ENCODE results near the gene LIMK1. TPM values are rescaled to one million over a fixed set of nuclear protein-coding genes. Genes with fewer than 3 reads are reported as not detected.

LIMK1 gene
- total RNA-seq, 1 donor from 2014 or later, result 3.7 TPM

DNA sequence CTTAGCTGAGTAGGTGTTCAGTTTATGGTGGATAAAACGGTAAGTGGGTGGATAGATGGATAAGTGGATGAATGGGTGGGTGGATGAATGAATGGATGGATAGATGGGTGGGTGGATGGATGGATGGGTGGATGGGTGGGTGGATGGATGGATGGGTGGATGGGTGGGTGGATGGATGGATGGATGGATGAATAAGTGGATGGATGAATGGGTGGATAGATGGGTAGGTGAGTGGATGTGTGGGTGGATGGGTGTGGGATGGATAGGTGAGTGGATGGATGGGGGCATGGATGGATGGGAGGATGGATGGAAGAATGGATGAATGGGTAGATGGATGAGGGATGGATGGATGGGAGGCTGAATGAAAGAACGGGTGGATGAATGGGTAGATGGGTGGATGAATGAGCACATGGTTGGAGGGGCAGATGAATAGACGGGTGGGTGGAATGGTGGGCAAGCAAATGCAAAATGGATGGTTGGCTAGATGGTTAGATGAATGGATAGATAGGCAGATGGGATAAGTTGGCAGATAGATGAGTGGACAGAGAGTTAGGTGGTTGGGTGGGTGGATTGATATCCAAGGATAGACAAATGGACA lies 29.9 kb upstream of the LIMK1 start:
- no peak for DNase-seq (ENCODE audit: low spot score)

DNA sequence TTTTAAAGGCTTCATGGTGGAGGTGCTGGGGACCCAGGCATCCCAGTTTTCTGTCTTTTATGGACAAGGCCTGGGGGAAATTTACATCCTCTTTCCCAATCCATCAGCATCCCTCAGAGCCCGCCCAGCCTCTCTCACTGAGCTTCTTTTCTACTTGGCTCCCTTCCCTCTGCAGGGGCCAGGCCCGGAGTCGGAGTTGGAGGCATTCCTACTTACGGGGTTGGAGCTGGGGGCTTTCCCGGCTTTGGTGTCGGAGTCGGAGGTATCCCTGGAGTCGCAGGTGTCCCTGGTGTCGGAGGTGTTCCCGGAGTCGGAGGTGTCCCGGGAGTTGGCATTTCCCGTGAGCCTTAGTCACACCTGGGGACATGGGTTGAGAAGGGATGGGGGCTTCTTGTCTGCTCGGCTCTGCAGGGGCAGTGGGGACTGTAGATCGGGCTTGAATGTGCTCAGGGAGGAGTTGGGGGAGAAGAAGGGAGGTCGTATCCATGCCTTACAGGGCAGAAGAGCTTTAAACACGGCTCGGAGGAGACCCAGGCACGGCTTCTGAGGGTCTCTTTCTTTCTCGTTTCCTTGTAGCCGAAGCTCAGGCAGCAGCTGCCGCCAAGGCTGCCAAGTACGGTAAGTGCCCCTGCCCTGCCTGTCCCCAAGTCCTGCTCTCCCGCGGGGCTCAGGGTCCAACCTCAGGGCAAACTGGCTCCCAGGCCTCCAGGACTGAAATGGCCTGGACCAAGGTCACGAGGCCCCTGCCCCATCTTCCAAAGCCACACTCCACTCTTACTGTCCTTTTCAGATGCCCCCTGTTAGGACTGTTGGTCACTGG lies 27.3 kb upstream of the LIMK1 start:
- DNase-seq (ENCODE audit: low spot score) (no peak), ATAC-seq (no peak)

More for the DNA sequence above, 29.9 kb upstream of the LIMK1 start:
- no peak for ATAC-seq

DNA sequence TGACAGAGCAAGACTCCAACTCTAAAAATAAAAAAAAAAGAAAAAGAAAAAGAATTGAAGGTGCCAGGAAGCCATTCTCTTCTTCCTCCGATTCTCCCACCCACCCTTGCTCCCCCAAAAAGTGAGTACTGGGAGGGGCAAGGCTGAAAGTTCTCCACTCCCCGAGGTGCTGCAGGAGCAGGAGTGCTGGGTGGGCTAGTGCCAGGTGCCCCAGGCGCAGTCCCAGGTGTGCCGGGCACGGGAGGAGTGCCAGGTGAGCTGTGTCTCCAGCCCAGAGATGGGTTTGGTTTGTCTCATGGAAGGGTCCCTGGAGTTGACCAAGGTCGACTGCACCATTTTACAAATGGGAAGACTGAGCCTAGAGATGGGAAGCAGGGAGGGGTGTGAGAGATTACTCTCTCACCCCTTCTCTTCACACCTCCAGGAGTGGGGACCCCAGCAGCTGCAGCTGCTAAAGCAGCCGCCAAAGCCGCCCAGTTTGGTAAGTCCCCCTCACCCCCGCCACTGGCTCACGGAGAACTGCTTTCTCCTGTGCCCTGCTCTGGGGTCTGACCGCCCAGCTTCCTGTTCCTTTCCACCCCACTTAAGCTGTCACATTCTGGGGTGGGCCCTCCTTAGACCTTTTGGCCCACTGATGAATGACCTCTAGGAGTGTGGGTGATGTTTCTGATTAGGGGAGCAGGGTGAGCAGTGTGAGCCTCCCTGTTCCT lies 26.2 kb upstream of the LIMK1 start:
- no peak for ATAC-seq
- DNase-seq (ENCODE audit: low spot score), result no peak

DNA sequence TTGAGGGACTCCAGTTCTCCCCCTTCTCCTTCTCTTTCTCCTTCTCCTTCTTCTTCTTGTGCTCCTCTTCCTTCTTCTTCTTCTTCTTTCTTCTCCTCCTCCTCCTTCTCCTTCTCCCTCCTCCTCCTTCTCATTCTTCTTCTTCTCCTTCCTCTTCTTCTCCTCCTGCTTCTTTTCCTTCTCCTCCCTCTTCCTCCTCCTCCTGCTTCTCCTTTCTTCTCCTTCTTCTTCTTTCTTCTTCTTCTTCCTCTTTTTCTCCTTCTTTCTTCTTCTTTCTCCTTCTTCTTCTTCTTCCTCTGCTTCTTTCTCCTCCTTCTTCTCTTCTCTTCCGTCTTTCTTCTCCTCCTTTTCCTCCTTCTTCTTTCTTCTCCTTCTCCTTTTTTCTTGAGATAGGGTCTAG lies 25.6 kb upstream of the LIMK1 start:
- no peak for DNase-seq (ENCODE audit: low spot score)
- ATAC-seq, result no peak

DNA sequence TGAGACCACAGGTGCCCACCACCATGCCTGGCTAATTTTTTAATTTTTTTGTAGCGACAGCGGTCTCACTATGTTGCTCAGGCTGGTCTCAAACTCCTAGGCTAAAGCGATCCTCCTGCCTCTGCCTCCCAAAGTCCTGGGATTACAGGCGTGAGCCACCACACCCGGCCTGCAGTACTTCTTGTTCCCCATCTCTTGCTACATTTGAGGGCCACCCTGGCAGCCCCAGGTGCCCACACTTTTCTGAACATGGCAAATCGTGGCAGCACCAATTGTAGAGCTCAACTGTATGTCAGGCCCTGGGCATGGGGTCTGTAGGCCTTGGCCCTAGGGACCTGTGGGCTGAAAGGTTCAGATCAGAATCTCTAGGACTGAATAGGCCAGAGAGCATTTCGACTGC lies 25.1 kb upstream of the LIMK1 start:
- DNase-seq (ENCODE audit: low spot score), result no peak

DNA sequence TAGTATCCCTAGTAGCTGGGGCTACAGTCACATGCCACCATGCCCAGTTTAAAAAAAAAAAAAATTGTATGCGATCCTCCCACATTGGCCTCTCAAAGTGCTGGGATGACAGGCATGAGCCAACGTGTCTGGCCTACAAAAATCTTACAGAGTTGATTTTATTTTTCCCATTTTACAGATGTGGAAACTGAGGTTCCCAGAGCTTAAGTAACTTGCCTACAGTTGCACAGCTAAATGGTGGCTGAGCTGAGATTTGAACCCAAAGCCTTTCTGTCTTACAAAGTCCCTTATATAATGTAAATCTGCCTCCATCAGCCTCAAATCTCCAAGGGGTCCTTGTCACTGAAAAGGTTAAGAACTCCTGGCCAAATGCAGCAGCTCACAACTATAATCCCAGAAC lies 24.6 kb upstream of the LIMK1 start:
- ATAC-seq (no peak), DNase-seq (ENCODE audit: low spot score) (no peak)

More for the DNA sequence above, 25.1 kb upstream of the LIMK1 start:
- ATAC-seq, result no peak

DNA sequence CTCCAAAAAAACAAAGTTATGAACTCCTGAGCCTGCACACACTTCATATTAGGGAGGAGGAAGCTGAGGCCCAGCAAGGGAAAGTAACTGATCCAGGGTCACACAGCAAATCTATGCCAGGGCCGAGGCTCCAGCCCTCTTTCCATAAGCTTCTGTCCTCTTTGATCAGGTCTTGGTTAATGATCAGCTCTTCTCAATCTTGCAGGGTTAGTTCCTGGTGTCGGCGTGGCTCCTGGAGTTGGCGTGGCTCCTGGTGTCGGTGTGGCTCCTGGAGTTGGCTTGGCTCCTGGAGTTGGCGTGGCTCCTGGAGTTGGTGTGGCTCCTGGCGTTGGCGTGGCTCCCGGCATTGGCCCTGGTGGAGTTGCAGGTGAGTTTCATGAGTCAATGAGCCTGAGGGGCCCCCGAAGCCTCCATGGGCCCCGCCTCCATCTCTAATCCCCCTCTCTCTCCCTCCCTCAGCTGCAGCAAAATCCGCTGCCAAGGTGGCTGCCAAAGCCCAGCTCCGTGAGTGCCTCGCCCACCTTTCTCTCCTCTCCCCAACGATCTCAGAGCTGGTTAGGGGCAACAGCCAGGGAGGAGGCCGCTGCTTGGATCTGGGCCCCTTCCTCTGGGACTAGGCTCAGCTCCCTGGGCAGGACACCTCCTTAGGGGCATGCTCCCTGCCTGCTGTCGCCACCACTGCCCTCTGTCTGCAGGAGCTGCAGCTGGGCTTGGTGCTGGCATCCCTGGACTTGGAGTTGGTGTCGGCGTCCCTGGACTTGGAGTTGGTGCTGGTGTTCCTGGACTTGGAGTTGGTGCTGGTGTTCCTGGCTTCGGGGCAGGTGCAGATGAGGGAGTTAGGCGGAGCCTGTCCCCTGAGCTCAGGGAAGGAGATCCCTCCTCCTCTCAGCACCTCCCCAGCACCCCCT lies 23.7 kb upstream of the LIMK1 start:
- DNase-seq (ENCODE audit: low spot score) (peak; percentile 96), ATAC-seq (peak; percentile 75)

DNA sequence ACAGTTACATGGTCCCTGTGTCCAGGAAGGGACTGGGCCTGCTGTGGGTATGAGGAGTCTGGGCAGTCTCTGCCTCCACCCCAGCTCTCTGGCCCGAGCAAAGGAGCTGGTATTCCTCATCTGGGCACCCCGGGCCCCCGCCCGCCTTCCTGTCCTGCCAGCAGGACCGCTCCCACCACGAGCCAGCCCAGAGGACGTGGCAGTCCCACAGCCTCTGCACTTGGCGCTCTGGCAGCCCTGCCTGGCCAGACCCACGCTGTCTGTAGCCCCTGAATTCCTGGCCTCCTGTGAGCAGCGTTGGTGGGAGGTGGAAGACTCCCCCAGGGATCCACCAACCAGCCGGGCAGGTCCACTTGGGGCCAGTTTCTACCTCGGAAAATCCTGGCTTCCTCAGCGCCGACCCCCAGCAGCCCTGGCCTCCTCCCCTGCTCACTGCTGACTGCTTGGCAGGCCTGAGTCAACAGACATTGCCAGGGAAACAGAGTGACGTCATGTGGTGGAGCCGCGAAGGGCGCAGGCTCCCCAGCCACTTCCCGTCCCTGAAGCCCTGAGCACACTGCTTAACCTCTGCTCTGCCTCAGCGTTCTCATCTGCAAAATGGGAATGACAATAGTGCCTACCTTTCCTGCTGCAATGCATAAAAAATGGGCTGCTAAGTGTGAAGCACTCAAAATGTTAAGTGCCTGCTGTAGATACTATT lies 21.6 kb upstream of the LIMK1 start:
- DNase-seq (ENCODE audit: low spot score) (peak; percentile 90), ATAC-seq (peak; percentile 81)

DNA sequence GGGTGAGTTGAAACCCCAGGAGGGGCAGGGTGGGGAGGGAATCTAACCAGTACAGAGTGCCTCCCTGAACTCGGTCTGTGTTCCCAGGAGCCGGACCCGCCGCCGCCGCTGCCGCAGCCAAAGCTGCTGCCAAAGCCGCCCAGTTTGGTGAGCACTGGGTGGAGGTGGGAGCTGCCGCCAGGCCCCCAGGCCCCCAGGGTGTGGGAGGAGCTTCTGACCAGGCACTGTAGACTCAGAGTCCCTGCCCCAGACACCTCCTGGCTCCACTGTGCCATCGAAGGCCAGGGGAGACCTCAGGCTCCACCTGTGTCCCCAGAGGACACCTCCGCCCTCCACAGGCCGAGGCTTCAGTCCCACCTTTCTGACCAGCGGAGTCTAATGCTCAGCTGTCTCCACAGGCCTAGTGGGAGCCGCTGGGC lies 20.4 kb upstream of the LIMK1 start:
- DNase-seq (ENCODE audit: low spot score) (no peak), ATAC-seq (no peak)

DNA sequence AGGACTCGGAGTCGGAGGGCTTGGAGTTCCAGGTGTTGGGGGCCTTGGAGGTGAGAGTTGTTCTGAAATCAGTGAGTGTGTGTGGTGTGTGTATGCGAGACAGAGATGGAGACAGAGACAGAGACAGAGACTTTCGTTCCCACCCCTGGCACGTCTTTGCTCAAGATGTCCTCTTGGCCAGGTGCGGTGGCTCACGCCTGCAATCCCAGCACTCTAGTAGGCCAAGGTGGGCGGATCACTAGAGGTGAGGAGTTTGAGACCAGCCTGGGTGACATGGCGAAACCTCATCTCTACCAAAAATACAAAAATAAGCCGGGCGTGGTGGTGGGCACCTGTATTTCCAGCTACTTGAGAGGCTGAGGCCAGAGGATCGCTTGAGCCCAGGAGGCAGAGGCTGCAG lies 20.0 kb upstream of the LIMK1 start:
- ATAC-seq (no peak), DNase-seq (ENCODE audit: low spot score) (no peak)

DNA sequence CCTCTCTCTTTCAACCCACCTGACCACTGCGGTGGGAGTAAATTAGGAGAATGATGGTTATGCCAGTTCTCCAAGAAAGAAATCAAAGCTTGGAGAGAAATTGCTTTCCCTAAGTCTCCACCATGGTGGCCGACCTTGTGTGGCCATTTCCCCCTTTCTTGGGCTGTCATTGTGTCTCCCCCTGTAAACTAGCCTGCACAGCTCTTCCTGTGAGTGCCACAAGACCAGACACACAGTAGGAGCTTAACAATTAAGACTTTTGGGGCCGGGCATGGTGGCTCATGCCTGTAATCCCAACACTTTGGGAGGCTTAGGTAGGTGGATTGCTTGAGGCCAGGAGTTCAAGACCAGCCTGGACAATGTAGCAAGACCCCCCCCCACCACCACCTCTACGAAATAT lies 18.9 kb upstream of the LIMK1 start:
- ATAC-seq, result no peak
- DNase-seq (ENCODE audit: low spot score), result no peak

DNA sequence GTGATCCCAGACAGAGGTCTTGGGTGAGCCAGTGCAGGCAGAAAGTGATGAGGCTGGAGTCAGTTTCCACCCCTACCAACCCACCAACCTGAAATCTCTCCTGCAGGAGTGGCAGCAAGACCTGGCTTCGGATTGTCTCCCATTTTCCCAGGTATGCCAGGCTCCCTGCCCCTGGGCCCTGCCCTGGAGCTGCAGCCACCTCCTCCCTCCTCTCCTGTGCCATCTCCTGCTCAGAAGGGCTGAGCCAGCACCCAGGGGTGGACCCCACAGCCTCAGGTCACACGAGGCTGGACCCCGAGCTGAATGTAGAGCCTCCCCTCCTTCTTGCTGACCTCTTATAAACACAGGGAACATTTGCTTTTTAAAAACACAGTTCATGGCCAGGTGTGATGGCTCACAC lies 17.0 kb upstream of the LIMK1 start:
- no peak for DNase-seq (ENCODE audit: low spot score)
- no peak for ATAC-seq

DNA sequence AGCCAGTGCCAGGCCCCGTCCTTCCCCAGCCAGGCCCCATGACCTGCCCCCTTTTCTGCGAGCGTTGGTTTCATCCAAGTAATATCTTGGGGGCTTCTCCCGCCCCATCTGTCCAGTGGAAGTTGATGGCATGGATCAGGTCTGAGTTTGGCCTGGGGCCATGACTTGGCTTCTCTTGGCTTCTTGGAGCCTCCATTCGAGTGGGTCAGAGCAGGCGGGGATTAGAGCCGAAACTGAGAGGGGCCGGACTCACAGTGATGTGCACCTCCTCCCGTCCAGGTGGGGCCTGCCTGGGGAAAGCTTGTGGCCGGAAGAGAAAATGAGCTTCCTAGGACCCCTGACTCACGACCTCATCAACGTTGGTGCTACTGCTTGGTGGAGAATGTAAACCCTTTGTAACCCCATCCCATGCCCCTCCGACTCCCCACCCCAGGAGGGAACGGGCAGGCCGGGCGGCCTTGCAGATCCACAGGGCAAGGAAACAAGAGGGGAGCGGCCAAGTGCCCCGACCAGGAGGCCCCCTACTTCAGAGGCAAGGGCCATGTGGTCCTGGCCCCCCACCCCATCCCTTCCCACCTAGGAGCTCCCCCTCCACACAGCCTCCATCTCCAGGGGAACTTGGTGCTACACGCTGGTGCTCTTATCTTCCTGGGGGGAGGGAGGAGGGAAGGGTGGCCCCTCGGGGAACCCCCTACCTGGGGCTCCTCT lies 15.1 kb upstream of the LIMK1 start:
- DNase-seq (ENCODE audit: low spot score) (no peak), ATAC-seq (no peak)

DNA sequence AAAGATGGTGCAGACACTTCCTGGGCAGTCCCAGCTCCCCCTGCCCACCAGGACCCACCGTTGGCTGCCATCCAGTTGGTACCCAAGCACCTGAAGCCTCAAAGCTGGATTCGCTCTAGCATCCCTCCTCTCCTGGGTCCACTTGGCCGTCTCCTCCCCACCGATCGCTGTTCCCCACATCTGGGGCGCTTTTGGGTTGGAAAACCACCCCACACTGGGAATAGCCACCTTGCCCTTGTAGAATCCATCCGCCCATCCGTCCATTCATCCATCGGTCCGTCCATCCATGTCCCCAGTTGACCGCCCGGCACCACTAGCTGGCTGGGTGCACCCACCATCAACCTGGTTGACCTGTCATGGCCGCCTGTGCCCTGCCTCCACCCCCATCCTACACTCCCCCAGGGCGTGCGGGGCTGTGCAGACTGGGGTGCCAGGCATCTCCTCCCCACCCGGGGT lies 14.5 kb upstream of the LIMK1 start:
- ATAC-seq (no peak), DNase-seq (ENCODE audit: low spot score) (no peak)

DNA sequence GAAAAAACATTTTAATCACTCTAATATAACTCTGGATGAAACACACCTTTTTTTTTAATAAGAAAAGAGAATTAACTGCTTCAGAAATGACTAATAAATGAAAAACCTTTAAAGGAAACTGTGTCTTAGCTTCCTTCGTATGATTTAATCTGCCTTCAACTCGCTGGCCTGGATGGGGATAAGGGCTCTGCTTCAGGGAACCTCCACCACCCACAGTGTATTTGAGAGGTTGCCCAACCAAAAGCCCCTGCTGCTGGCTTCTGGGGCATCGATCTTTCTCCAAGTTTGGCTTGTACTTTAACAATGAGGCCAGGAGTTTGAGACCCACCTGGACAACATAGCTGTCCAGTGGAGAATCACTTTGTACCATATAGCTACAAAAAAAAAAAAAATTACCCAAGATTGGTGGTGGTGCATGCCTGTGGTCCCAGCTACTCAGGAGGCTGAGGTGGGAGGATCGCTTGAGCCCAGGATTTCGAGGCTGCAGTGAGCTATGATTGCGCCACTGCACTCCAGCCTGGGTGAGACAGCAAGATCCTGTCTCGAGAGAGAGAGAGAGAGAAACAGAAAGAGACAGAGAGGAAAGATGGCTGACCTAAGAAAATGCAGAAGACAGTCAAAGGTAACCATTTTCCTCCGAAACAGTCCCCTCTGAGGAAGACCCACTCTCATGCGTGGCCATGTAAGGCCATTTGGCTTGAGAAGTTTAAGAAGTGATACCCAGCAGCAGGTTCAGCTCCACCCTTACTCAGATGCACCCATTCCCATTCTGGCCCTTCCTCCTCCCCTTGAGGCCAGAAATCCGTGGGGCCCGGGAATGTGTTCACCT lies 13.6 kb upstream of the LIMK1 start:
- no peak for DNase-seq (ENCODE audit: low spot score)

DNA sequence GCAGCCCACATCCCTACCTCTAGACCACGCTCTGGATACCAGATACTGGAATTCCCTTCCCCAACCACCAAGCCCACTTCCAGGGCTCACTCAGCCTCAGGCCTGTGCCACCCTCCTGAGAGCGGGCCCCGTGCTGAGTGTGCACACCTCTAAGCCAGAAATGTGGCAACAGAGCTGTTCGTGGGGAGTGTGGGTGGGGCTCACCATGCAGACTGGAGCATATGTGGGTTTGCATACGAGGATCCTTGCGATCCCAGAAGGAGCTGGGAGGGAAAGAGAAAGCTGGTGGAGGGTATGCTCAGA lies 13.0 kb upstream of the LIMK1 start:
- DNase-seq (ENCODE audit: low spot score) (no peak), ATAC-seq (no peak)

More for the DNA sequence above, 13.6 kb upstream of the LIMK1 start:
- no peak for ATAC-seq

DNA sequence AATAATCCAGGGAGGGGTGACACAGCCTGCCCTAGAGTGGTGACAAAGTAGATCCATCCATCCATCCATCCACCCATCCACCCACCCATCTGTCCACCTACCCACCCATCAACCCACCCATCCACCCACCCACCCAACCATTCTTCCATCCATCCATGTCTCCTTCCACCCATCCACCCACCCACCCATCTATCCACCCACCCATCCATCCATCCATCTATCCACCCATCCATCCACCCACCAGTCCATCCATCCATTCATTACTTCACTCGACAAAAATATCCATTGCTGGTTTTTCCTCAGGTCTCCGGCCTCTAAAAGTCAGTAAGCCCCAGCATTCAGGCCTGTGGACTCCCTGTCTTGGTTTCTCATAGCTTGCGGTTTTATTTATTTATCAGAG lies 12.5 kb upstream of the LIMK1 start:
- DNase-seq (ENCODE audit: low spot score), result no peak

DNA sequence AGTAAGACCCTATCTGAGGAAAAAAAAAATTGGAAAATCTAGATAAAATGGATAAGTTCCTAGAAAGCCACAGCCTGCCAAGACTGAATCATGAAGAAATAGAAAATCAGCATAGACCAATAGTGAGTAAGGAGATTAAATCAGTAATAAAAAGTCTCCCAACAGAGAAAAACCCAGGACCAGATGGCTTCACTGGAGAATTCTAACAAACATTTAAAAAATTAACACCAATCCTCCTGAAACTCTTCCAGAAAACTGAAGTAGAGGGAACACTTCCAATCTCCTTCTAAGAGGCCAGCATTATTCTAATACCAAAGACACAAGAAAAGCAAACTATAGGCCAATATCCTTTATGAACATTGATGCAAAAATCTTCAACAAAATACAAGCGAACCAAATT lies 8.8 kb upstream of the LIMK1 start:
- DNase-seq (ENCODE audit: low spot score) (no peak), ATAC-seq (no peak)

More for the DNA sequence above, 12.5 kb upstream of the LIMK1 start:
- ATAC-seq, result no peak

DNA sequence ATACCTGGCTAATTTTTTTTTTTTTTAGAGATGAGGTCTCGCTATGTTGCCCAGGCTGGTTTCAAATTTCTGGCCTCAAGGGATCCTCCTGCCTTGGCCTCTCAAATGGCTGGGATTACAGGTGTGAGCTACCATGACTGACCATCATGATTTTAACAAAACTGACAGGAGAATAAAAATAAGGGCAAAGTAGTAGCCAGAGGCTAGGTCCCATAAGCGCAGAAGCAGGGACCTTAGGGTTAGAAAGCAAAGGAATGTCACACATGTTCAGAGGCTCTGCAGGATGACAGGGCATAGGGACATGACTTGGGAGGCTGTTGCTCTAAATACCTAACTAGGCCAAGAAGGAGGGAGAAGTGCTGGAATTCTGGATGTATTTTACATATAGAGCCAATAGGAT lies 5.1 kb upstream of the LIMK1 start:
- no peak for DNase-seq (ENCODE audit: low spot score)
- ATAC-seq, result no peak

Data from left lobe of liver (tissue), 2 donors.